Adipose tissue (tissue), 3 donors: ENCODE results near the gene NNMT. TPM values are rescaled to one million over a fixed set of nuclear protein-coding genes. Genes with fewer than 3 reads are reported as not detected.
"Not testable (repeated sequence)": the region's sequence is repeated elsewhere in the genome, so short reads cannot be mapped to it uniquely, and the experiment has no call there.

Source experiments
- H3K27ac ChIP-seq: one replicate; pipeline ENCODE4 v1.5.1; 2013; ENCODE audit warnings: low read depth, low read length
- WGBS, 3 donors: extraction: QIAGEN DNeasy Blood & Tissue Kit; methylation state at CpG; one replicate each; pipeline ENCODE4 v1.1.7; 2013; 5-methylcytosine and 5-hydroxymethylcytosine counted together
- polyA plus RNA-seq, 3 donors: library from polyadenylated mRNA; stranded (reverse); fragments of 200-250 nt; gene quantifications; one replicate each; pipeline ENCODE4 v1.2.3, GENCODE V29; 2013
- donor health status: healthy with polysubstance abuse.
- donor health status: Bipolar disorder and iron deficiency.
- donor health status: healthy.

The NNMT gene
- polyA plus RNA-seq, 3 donors, result 93.2 to 1,953 (median 1,163) TPM

DNA sequence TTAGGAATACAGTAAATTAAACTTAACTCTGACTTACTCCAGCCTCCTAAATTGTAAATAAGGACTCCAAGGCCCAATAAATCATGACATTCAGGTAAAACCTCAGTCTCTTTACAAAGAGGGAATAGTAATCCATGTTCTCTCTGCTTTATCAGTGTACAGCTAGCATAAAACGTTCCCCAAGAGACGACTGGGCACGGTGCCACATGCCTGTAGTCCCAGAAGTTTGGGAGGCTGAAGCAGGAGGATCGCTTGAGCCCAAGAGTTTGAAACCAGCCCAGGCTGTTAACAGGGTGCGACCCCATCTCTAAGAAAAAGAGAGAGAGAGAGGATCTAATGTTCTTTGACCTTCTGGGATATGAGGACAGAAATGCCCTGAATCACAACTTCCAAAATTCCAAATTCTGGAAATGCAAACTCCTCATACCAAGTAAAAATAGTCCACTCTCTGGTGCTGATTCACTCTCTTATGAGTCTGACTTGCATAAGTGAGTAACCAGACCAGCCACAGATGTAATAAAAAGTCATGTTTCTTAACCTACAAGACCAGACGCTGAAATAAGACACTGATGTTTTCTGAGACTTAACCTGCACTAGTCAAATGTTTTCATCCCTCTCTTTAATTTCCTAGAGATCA, 25.5 kb downstream of the NNMT start:
- H3K27ac ChIP-seq, result no peak overlapping the region
- 60 to 70% (median 69%) methylated on average over 6 of the region's 6 CpGs for WGBS, 3 donors

DNA sequence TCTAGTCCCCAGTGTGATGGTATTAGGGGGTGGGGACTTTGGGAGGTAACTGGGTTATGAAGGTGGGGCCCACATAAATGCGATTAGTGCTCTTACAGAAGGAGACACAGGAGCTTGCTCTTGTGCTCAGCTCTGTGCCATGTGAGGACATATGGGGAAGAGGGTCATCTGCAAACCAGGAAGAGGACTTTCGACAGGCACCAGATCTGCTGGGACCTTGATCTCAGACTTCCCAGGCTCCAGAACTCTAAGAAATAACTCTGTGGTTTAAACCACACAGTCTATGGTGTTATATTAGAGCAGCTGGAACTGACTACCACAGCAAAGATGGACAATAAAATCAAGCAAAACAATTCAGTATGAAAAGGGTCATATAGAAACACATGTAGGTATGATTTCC, 26.7 kb downstream of the NNMT start:
- WGBS, 3 donors, result 82 to 96% (median 84%) methylated on average over 2 of the region's 2 CpGs
- H3K27ac ChIP-seq, result no peak overlapping the region

DNA sequence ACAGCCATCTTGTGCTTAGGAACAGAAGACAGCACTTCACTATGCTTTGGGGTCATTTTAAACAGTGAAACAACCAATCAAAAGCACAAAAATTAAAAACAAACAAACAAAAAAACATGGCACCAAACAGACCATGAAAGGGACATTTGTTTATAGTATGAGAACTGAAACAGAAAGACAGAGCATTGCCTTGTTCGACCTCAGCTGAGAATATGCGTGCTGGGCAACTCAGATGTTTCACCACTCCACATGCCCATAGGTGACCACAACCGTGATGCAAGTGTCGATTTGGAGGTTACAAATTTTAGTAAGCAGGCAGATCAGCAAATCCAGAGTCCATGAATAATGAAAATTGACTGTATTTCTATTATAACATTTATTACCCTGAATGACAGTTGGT, 30.0 kb downstream of the NNMT start:
- H3K27ac ChIP-seq, result no peak overlapping the region
- WGBS, 3 donors, result 65 to 92% (median 76%) methylated on average over 4 of the region's 4 CpGs

DNA sequence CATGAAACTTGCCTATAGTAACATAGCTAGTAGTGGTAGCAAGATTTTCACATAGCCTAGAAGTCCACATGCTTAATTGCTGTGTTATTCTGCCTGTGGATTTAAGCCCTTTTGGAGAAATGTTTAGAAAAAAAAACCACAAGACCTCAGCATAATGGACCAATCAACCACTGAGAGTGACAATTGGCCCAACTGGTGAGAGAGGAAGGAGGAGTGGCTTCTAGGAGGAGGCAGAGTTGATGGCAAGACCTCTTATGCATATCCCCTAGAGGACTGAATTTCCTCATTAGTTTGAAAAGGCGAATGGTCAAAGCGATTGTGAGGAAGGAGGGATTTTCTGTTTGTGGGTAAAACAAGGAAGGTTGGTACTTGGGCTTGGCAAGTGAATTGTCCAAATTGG, 30.6 kb downstream of the NNMT start:
- no peak overlapping the region for H3K27ac ChIP-seq
- WGBS, 3 donors, result 43 to 83% (median 53%) methylated on average over 2 of the region's 2 CpGs

DNA sequence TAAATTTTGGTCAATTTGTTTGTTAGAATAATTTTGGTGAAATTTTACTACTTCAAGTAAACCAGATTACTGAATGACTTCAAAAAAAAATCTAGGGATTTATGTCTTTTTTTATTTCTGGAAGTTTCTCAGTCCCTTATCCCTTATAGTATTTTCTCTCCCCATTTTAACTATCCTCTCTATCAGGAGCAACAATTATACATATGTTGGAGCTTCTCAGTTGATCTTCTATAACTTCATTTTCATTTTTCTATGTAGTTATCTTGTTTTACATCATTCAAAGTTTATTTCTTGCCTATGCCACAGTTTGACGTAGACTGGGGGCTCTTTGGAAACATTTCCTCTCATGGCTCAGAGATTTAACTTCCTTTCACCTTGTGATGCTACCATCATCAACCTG, 34.2 kb downstream of the NNMT start:
- no peak overlapping the region for H3K27ac ChIP-seq
- whole genome bisulfite sequencing, 3 donors, result 71 to 80% (median 79%) methylated on average over 1 of the region's 1 CpG

DNA sequence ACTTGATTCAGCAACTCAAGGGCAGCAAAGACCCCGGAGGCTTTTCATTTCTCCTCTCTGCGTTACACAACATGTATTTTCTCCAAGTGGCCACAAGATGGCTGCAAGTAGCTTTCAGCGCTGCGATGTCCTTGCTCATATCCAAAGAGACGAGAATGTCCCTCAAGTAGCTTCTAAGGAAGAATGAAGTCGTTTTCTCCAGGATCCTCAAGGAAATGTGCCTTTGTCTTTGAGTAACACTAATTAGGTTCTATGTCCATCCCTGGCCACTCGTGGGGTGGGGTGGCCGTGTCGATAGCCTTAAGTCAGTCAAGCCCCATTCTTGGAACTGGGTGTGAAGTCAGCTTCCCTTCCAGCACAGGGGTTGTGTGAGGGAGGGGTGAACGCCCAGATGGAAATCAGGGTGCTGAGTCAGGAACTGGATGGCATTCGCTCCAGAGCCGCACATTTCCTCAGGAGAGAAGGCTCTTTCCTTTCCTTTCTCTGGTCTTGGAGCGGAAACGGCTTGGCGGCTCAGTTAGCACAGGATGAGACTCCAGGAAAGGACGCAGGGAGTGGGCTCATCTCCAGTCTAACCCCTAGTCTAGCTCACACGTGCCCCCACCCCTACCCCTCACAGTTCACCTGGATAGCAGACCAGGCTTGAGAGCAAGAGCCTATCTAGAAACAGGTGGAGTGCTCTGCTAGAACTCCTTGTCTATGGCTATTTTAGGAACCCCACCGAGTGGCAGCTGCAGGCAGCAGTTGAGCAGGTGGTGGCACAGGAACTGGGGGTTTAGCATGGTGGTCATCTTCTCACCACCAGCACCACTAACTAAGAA, 44.3 kb downstream of the NNMT start:
- H3K27ac ChIP-seq, result no peak overlapping the region
- 16 to 27% (median 21%) methylated on average over 18 of the region's 18 CpGs for WGBS, 3 donors

DNA sequence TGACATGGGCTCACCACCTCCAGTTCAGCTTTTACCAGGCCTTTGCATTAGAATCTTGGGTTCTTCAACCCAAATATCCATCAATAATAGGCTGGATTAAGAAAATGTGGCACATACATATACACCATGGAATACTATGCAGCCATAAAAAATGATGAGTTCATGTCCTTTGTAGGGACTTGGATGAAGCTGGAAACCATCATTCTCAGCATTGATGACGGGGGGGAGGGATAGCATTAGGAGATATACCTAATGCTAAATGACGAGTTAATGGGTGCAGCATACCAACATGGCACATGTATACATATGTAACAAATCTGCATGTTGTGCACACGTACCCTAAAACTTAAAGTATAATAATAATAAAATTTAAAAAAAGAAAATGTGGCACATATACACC, 45.5 kb downstream of the NNMT start:
- WGBS, 3 donors, result 85 to 94% (median 93%) methylated on average over 3 of the region's 3 CpGs
- not testable (repeated sequence) for H3K27ac ChIP-seq

DNA sequence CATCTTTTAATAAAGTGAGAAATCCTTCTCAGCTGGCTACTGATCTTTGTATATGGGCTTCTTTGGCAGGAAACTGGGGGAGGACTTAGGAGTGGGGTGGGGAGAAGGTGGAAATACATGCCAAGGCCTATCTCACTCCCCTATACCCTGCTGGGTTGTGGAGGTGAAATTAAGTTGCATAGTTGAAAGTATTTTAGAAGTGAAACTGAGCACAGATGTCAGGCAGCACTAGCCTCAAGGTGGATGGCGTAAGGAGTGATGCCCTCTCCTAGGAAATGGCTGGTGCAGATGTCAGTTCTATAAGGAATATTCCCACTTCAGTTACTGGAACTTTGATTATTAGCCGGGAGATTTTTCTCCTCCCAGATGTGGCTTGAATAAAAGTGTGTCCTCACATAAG, 46.3 kb downstream of the NNMT start:
- no peak overlapping the region for H3K27ac ChIP-seq
- WGBS, 3 donors, result 93 to 96% (median 95%) methylated on average over 2 of the region's 2 CpGs

DNA sequence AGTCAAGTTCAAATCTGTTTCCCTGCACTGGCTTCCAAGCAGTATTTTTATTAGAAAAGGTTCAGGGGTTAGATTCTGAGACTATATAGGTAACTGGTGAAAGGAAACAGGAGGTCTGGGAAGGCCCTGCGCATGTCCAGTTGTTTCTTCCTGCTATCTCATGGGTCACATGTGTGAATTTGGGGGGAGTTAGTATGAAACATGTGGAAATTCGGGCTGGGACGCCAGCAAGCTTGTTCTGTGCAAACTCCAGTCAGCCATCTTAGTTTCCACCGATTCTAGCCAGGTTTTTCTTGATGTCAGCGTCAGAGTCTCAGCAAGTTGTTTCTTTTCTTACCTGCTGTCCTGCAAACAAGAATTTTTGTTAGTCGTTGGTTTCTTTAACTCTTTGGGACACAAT, 46.8 kb downstream of the NNMT start:
- no peak overlapping the region for H3K27ac ChIP-seq
- 75 to 88% (median 80%) methylated on average over 6 of the region's 6 CpGs for WGBS, 3 donors

DNA sequence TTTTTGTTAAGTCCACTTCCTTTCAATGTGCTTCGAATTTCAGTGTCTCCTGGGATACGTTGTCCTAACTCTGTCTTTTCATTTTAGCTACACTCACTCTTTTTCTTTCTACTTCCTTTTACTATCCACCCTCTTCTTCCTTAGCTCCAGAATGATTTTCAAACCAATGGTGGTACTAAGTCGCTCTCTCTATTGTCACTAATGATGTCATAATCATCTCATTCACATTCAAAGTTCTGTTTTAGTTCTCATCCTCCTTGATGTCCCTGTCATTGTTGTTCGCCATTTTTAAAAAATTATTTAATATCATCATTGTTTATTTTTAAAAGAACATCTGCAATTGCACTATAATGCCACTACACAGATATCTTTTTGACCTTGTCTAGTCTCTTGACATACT, 47.3 kb downstream of the NNMT start:
- no peak overlapping the region for H3K27ac ChIP-seq
- WGBS, 3 donors, result 74 to 82% (median 75%) methylated on average over 4 of the region's 4 CpGs

DNA sequence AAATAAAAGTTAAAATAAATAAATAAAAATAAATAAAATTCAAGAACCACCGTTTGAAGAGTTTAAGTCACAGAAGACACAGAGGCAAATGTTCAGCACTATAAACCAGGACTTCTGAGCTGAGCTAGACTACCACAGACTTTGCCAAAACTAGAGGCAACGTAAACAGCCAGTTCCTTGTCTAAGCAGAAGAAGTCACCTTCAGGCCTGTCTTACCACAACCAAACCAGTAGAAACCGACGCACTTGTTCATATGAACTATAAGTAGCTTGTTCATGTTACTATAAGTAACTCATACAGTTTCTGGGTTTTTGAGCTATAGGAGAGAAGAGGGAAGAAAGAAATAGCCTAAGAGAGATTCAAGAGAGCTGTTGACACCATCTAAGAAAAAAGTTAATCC, 48.3 kb downstream of the NNMT start:
- WGBS, 3 donors, result 77 to 83% (median 80%) methylated on average over 4 of the region's 4 CpGs
- H3K27ac ChIP-seq, result no peak overlapping the region

DNA sequence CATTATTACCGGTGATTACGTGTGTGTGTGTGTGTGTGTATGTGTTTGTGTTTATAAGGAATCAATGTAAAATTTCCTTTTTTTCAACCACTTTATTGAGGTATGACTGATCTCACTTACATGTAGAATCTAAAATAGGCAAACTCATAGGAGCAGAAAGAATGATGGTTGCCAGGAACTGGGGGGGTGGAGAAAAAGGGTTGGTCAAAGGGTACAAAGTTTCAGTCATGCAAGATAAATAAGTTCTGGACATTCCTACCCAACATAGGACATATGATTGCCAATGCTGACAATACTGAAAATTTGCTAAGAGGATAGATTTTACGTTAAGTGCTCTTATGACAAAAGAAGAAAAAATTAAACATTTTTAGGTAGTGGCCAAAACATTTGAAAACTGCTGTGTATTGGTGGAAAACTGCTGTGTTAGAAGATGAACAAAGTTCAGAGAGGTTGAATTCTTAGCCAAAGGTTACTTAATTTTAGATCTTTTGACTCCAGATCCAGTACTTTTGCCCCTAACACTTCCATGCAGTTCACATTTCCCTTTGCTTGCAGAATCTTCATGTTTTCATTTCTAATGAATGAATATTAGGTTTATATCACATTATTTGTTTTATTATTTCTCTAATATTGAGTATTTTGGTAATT, 49.5 kb downstream of the NNMT start:
- no peak overlapping the region for H3K27ac ChIP-seq
- WGBS, 3 donors, result 83 to 98% (median 97%) methylated on average over 3 of the region's 3 CpGs

DNA sequence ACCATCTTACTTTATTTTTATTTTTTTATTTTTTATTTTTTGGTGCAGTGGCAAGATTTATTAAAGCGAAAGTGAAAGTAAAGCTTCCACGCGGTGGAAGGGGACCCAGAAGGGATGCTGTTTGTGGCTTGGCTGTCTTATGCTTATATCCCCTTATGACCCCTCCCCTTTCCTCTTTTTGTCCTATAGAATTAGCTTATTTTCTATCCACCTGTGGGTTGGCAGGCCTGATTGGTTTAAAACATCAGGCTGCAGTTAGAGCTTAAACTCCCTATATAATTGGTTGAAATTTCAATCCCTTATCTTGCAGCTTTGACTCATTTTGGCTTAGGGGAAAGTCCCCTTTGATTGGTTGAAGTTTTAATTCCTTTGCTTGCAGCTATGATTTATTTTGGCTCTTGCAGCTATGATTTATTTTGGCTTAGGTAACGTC, 50.5 kb downstream of the NNMT start:
- H3K27ac ChIP-seq, result no peak overlapping the region
- WGBS, 3 donors, result 27 to 60% (median 41%) methylated on average over 4 of the region's 4 CpGs

DNA sequence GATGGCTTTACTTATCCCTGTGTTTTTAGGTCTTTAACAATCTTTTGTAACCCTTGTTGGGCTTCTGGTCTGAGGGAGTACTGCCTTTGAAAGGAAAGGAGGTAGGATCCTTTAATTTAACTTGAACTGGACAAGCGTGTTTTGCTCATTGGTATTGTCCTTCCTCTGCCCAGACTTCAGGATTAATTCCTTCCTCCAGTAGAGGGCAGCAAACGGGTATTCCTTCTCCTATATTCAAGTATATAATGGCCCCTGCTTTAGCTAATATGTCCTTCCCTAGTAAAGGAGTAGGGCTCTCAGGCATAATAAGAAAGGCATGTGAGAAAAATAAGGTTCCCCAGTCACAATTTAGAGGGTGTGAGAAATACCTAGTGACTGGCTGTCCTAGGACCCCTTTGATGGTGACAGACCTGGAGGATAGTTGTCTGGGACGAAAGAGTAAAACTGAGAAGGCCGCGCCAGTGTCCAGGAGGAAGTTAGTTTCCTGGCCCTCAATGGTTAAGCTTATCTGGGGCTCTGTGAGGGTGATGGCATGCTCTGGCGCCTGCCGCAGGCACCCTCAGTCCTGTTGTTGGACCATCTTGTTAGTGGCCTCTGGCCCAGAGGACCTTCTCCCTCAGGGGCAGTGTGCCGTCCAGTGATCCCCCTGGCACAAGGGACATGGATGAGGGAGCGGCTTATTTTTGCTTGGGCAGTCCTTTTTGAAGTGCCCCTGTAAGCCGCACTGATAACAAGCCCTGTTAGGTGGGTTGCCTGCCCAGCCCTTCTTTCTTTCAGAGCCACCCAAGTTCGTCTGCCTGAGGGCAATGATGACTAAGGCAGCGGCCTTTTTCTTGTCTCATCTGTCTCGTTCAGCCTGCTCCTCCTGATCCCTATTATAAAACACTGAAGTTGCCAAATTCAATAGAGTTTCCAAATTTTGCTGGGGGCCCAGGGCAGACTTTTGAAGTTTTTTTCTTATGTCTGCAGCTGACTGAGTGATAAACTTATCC, 52.3 kb downstream of the NNMT start:
- WGBS, 3 donors, result 70 to 81% (median 79%) methylated on average over 13 of the region's 13 CpGs
- no peak overlapping the region for H3K27ac ChIP-seq

DNA sequence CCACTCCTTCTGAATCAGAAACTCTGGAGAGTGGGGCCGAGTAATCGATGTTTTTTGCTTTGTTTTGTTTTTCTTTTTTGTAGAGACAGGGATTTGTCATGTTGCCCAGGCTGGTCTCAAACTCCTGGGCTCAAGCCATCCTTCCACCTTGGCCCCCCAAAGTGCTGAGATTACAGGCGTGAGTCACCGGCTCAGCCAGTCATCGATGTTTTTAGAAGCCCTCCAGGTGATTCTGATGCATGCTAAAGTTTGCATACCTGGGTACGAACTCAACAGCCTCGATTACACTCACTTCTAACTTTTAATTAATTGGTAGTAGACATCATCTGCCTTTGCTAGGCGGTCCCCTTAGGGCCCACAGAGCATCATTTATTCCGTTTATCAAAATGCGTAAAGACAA, 53.8 kb downstream of the NNMT start:
- WGBS, 3 donors, result 87 to 92% (median 88%) methylated on average over 10 of the region's 10 CpGs
- no peak overlapping the region for H3K27ac ChIP-seq

DNA sequence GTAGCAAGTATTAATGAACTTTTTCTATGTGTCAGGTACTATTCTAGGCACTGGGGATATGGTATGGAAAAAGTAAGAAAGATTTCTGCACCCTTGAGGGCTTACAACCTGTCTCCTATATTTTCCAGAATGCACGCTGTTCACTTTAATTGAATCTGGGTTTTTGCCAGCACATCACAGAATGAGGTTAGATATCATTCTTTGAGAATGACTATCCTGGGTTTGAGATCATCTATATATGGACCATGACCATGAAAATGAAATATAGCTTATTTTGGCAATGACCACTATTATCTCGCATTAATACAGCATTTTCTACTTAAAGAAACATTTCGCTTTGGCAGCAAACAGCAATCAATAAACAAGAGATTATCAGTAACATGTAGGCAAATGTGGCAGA, 57.2 kb downstream of the NNMT start:
- 79 to 85% (median 85%) methylated on average over 3 of the region's 3 CpGs for WGBS, 3 donors
- no peak overlapping the region for H3K27ac ChIP-seq

DNA sequence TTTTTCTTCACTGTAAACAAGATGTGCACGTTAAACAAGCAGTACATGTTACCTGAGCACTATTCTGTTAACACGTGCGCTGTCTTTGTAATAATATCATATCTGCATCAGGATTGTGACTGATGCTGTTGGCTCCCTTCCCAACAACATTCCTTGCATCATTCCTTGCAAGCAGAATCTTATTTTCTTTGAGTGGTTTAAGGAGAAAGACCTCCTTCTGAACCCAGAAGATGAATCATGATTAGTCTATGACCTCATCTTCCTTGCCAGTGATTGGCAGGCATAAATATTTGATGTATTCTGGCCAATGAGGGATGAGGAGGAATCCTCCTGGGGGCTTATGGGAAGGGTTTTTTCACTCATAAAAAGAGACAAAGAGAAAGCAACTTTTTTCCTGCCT, 57.9 kb downstream of the NNMT start:
- WGBS, 3 donors, result 66 to 73% (median 68%) methylated on average over 3 of the region's 3 CpGs
- no peak overlapping the region for H3K27ac ChIP-seq

DNA sequence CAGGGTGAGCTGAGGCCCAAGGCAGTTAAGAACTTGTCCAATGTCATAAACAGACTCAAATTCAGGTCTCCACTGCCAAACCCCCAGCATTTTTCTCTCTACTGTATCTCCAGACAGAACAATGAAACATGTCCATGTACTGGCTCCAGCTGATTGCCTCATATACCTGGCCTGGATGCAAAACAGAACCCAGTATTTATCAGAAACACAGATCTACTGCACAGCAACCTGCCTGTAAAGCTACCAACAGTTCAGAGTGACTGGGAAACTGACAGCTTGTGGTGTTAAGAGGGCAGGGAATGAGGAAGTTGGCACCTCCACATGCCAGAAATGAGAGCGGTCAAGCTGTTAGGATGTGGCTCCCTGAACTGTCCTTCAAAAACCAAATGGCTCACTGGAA, 62.5 kb downstream of the NNMT start:
- no peak overlapping the region for H3K27ac ChIP-seq

DNA sequence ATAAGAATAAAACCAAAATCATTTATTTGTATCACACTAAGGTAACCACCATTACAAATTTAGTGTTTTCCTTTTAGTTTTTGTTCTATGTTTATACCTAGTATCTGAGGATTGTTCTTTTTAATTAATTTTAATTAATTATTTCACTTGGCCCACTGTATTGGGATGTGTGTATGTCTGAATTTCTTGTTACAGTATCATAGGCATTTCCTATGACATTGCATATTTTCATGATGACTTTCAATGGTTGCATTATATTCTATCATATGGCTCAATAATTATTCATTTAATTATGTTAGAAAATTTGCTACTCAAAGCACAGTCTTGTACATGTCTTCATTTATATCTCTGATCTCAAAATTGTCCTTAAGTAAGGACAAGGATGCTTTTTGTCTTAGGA, 63.1 kb downstream of the NNMT start:
- H3K27ac ChIP-seq, result no peak overlapping the region

More for the DNA sequence above, 62.5 kb downstream of the NNMT start:
- WGBS, 3 donors, result 37 to 55% (median 52%) methylated on average over 1 of the region's 1 CpG
